Measurements from ENCODE around the gene BDNF. TPM values are rescaled to one million over a fixed set of nuclear protein-coding genes. Genes with fewer than 3 reads are reported as not detected.
"Not testable (repeated sequence)": the region's sequence is repeated elsewhere in the genome, so short reads cannot be mapped to it uniquely, and the experiment has no call there.

BDNF gene
- total and polyA plus RNA-seq, 8 donors, result 0.04 to 0.15 (median 0.09) TPM

DNA sequence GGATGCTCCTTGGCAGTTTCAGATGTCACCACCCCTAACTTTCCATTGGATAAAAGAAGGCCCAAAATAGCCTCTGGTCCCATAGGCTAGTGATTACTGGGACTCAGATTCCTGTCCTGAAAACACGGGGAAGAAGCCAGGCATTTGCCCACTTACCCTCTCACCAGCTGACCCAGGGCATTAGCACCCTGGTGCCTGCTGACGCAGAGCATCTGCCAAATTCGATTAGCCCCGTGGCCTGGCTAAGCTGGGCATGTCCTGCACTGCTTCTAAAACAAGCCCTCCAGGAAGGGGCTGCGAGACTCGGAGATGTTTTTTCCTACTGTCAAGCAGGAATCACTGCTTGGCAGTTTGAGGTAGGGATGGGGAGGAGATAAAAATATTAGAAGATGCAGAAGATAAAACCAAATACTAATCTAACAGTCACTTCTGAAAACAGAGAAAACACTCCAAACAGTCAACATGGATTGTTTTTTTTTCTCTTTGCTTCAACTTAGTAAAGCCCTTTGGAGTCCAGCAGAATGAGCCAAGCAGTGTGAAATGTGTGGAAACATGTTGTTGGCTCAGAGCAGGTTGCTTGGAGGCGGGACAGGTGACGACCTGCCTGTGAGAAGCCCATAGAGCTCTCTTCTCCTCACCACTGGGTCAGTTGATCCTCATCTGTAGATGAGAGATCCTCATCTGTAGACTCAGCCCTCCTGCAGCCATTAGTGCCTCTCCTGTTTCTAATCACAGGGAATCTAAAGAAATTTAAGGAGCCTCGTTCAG, 54.0 kb downstream of the BDNF start:
- Histone ChIP-seq H3K36me3 (no peaks in the 10 kb centered on the region), H3K9me3 (no peaks in the 10 kb centered on the region), H3K27me3 (no peaks in the 10 kb centered on the region), H3K4me3 (no peak overlapping the region), H3K4me1 (no peaks in the 10 kb centered on the region), H3K27ac (no peak overlapping the region)
- FAIRE-seq, result no peak
- no peak for DNase-seq
- WGBS, 2 donors, result 86% methylated on average over 9 of the region's 9 CpGs
- TF ChIP-seq, protein P1, sequence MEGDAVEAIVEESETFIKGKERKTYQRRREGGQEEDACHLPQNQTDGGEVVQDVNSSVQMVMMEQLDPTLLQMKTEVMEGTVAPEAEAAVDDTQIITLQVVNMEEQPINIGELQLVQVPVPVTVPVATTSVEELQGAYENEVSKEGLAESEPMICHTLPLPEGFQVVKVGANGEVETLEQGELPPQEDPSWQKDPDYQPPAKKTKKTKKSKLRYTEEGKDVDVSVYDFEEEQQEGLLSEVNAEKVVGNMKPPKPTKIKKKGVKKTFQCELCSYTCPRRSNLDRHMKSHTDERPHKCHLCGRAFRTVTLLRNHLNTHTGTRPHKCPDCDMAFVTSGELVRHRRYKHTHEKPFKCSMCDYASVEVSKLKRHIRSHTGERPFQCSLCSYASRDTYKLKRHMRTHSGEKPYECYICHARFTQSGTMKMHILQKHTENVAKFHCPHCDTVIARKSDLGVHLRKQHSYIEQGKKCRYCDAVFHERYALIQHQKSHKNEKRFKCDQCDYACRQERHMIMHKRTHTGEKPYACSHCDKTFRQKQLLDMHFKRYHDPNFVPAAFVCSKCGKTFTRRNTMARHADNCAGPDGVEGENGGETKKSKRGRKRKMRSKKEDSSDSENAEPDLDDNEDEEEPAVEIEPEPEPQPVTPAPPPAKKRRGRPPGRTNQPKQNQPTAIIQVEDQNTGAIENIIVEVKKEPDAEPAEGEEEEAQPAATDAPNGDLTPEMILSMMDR (IDR thresholded peaks at IDR 0.05), result no peak
- intact Hi-C loops (cut with DNase I), result no loop called here
- ATAC-seq, result no peak

DNA sequence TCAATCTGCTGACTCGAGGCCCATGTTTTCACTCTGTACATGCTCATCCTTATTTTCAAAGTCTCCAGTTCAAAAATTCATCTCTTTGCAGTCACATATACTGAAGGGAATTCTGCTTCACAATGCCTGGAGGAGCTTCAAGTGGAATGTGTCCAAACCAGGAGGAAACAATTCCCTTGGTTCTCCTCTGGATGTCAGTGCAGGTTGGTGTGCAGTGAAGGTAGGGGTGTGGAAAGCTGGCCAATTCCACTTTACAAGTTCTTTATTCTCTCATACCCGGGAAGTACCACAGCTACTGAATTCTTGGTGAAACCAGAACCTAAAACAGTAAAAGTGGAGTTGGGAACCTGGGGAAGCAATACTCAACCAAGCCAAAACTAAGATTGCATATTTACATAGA, 57.3 kb downstream of the BDNF start:
- H3K27ac ChIP-seq, result no peak overlapping the region
- no peaks in the 10 kb centered on the region for H3K27me3 ChIP-seq
- 72 to 79% methylated on average over 2 of the region's 2 CpGs for WGBS, 2 donors
- no peaks in the 10 kb centered on the region for H3K4me1 ChIP-seq
- no peak for ATAC-seq
- H3K9me3 ChIP-seq, result no peaks in the 10 kb centered on the region
- no peak for FAIRE-seq
- no peaks in the 10 kb centered on the region for H3K36me3 ChIP-seq
- TF ChIP-seq, protein P1 (IDR thresholded peaks at IDR 0.05), result no peak
- no peak for DNase-seq
- H3K4me3 ChIP-seq, result no peak overlapping the region
- intact Hi-C loops (cut with DNase I), result no loop called here

DNA sequence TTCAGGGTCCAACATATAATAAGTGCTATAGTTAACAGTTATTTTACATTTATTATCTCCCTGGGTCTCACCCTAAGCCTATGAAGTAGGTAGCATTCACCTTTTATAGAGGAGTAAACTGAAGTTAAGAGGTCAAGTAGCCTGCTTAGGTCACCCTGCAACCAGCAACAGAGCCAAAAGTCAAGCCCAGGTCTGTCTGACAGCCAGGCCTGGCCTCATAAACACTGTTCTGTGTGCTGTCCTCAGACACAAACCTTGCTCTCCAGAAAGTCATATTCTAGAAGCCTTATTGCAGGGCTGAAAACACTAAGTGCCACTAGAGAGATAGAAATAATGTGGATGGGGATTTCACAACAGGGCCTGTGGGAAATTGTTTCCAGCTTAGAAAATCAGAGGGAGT, 59.3 kb downstream of the BDNF start:
- H3K9me3 ChIP-seq, result no peaks in the 10 kb centered on the region
- TF ChIP-seq, protein P1 (IDR thresholded peaks at IDR 0.05), result no peak
- H3K4me1 ChIP-seq, result no peaks in the 10 kb centered on the region
- DNase-seq (no peak), ATAC-seq (no peak), FAIRE-seq (no peak)
- intact Hi-C loops (cut with DNase I), result no loop called here
- H3K27me3 ChIP-seq, result no peaks in the 10 kb centered on the region
- H3K4me3 ChIP-seq, result no peak overlapping the region
- no peaks in the 10 kb centered on the region for H3K36me3 ChIP-seq
- H3K27ac ChIP-seq, result no peak overlapping the region

DNA sequence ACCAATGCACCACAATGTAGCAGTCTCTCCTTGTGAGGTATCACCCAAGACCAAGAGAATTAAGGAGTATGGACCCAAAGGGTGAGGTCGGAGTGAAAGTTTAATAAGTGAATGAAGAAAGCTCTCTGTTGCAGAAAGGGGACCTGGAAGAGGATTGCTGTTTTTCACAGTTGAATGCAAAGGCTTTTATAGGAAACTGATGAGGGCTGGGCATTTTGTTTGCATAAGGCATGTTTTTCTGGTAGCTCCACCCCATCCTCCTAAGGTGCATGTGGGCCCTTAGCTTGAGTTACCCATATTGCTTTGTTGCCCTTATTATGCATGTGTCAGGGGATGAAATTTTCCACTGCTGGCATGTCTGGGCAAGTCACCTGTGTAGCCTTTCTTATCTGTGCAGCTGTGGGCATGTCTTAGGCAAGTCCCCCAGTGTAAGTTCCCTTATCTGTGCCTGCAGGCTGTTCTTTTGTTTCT, 64.7 kb downstream of the BDNF start:
- intact Hi-C loops (cut with DNase I), result no loop called here
- Histone ChIP-seq H3K27ac (no peak overlapping the region), H3K9me3 (no peaks in the 10 kb centered on the region), H3K4me3 (no peak overlapping the region), H3K36me3 (no peaks in the 10 kb centered on the region), H3K27me3 (no peaks in the 10 kb centered on the region), H3K4me1 (no peaks in the 10 kb centered on the region)
- ATAC-seq (no peak), DNase-seq (no peak), FAIRE-seq (no peak)
- 77 to 89% methylated on average over 1 of the region's 1 CpG for WGBS, 2 donors
- TF ChIP-seq, protein P1 (IDR thresholded peaks at IDR 0.05), result no peak

DNA sequence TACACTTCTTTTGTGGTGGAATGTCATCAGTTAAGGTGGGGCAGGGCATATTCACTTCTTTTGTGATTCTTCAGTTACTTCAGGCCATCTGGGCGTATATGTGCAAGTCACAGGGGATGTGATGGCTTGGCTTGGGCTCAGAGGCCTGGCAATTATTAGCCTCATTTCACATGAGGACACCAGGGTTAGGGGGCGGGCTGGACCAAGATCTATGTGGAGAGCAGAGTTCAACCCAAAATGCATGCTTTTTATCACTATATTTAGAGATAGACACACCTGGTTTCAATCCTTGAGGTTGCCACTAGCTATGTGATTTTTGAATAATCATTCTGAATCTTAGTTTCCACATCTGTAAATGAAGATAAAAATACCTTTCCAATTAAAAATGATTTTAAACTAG, 65.5 kb downstream of the BDNF start:
- H3K27me3 ChIP-seq; ATAC-seq; H3K27ac ChIP-seq; H3K36me3 ChIP-seq; intact Hi-C loops (cut with DNase I); DNase-seq; H3K4me1 ChIP-seq; FAIRE-seq; H3K4me3 ChIP-seq; H3K9me3 ChIP-seq: not testable (repeated sequence)
- 92 to 94% methylated on average over 2 of the region's 2 CpGs for WGBS, 2 donors

DNA sequence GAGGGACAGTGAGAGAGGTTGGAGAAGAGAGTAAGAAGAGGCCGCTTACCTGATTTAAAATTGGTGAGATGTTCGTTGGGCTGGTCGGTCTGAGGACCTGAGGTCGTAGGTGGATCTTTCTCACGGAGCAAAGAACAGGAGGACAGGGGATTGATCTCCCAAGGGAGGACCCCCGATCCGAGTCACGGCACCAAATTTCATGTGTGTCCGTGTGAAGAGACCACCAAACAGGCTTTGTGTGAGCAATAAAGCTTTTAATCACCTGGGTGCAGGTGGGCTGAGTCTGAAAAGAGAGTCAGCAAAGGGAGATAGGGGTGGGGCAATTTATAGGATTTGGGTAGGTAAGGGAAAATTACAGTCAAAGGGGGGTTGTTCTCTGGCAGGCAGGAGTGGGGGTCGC, 66.0 kb downstream of the BDNF start:
- H3K4me3 ChIP-seq; DNase-seq; H3K9me3 ChIP-seq; H3K27me3 ChIP-seq; FAIRE-seq; ATAC-seq; H3K27ac ChIP-seq; H3K4me1 ChIP-seq; H3K36me3 ChIP-seq; intact Hi-C loops (cut with DNase I): not testable (repeated sequence)
- WGBS, 2 donors, result 85 to 87% methylated on average over 10 of the region's 10 CpGs

DNA sequence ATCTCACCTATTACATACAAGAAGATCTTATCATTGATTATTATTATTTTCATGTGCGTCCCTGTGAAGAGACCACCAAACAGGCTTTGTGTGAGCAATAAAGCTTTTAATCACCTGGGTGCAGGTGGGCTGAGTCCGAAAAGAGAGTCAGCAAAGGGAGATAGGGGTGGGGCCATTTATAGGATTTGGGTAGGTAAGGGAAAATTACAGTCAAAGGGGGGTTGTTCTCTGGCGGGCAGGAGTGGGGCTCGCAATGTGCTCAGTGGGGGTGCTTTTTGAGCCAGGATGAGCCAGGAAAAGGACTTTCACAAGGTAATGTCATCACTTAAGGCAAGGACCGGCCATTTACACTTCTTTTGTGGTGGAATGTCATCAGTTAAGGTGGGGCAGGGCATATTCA, 71.2 kb downstream of the BDNF start:
- WGBS, 2 donors, result 87 to 90% methylated on average over 4 to 5 of the region's 5 CpGs
- DNase-seq; FAIRE-seq; H3K9me3 ChIP-seq; H3K4me3 ChIP-seq; H3K4me1 ChIP-seq; H3K36me3 ChIP-seq; ATAC-seq; intact Hi-C loops (cut with DNase I); H3K27ac ChIP-seq; H3K27me3 ChIP-seq: not testable (repeated sequence)

Measured in pancreas (tissue), 10 donors.